NCI-H2107 treated with DMSO at 0.1 percent for 48 hours (cell line): ENCODE data around the gene TTC29.
"Not testable (repeated sequence)": the region's sequence is repeated elsewhere in the genome, so short reads cannot be mapped to it uniquely, and the experiment has no call there.

Experiments used
- DNase-seq: peaks from one replicate; lab custom pipeline; 2025; ENCODE audit not compliant: unreplicated experiment; lab: John Stamatoyannopoulos, UW

Gene TTC29

DNA sequence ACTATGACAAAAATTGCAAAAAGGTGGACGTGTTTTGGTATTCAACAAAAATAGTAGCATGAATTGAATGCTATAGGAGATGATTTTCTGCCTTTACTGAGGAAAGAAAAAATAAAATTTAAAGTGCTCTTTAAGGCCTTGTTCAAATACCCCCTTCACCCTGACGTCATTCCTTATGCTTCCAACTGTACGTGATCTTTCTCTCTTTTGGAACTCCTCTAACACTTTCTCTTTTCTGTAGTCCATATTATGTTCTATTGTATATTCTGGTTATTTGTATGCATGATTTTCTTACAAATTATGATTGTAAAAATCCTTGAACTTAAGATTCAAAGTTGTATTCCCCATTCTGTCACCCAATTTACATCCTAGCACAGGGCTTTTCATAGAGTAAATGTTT lies 206.5 kb downstream of the TTC29 start:
- no peak for DNase-seq

DNA sequence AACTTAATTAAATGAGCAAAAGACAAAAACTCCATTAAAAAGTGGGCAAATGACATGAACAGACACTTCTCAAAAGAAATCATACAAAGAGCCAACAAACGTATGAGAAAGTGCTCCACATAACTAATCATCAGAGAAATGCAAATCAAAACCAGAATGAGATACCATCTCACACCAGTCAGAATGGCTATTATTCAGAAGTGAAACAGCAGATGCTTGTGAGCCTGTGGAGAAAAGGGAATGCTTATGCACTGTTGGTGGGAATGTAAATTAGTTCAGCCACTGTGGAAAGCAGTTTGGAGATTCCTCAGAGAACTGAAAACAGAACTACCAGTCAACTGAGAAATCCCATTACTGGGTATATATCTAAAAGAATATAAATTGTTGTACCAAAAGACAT lies 222.1 kb downstream of the TTC29 start:
- DNase-seq = not testable (repeated sequence)

DNA sequence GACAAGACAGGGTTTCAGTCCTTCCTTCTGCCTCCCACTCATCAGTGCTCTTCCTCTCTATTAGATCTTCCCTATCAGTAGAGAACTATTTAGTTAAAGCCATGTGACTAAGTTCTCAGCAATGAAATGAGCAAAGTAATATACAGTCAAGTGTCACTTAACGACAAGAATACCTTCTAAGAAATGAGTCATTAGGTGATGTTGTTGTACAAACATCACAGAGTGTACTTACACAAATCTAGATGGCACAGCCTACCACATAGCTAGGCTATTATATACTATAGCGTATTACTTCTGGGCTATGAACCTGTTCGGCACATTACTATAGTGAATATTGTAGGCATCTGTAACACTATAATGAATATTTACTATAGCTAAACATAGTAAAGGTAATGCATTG lies 235.7 kb downstream of the TTC29 start:
- DNase-seq = no peak

DNA sequence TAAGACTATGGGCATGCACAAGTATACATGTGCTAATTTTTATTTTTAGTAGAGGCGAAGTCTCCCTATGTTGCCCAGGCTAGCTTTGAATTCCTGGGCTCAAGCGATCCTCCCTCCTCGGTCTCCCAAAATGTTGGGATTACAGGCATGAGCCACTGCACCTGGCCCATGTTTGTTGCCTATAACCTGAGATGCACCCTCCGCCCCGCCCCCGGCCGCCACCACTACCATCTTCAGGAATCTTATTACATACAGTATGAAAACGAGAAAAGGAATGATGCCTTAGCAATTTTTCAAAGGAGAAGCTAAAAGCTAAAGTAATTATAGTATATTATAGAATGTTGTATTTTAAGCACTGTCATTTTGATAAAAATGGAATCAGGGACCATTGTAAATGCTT lies 245.8 kb downstream of the TTC29 start:
- DNase-seq = no peak

DNA sequence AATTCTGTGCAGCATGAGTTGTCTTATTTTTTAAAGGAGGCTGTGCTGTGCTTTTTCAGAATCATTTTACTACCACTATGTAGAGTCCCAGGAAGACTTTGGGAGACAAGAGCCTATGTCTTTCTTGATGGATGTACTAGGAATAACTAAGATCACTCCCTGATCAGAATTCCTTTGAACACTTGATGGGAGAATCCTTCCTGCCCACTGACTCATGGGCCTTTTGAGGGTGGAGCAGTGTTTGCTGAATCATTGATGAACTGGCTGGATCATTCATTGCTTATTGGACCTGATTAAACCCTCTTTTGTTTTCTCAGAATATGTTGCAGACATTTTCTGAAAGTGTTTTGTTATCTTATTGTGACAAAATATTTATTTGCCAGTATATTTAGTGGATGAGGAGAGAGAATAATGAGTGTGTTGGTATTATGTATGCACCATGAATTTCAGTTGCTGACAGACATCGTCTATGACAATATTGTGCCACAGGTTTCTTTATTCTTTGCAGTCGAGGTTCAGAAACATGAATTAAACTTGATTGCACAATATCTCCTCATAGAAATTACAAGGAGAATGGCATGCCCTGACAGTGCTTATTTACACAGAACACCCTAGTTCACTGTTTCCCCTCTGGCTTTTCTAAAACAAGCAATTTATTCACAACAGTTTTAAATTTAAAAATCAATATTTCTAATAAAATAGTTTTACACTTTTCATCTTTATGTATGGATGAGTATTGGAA lies 270.7 kb downstream of the TTC29 start:
- no peak for DNase-seq

DNA sequence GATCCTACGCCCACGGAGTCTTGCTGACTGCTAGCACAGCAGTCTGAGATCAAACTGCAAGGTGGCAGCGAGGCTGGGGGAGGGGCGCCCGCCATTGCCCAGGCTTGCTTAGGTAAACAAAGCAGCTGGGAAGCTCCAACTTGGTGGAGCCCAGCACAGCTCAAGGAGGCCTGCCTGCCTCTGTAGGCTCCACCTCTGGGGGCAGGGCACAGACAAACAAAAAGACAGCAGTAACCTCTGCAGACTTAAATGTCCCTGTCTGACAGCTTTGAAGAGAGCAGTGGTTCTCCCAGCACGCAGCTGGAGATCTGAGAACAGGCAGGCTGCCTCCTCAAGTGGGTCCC lies 281.7 kb downstream of the TTC29 start:
- DNase-seq = not testable (repeated sequence)

DNA sequence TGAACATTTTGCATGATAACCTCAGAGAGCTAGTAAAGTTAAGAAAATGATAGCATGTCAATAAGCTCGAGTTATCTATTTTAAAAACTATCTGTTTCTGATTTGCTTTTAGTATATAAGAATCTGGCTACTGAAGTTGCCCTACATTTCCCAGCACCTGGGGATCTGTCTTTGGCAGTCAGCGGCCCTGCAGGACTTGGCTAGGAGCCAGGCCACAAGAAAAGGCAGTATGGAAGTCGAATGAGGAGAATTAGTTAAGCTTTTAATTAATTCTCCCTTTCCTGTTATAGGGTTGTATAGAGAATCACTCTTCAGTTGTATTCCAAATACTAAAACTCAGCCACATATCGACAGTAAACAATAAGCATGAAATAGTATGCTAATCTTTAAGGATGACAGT lies 284.3 kb downstream of the TTC29 start:
- DNase-seq = no peak
